ENCODE data around the gene MYBBP1A.

Gene MYBBP1A

GRCh38 chr17:4559966-4560365 is 4.8 kb upstream of the MYBBP1A start:
- TF ChIP-seq TAF1 (IDR thresholded peaks at IDR 0.05; ENCODE audit: low read depth, low read length) (no peak), PAX5 (IDR thresholded peaks at IDR 0.05; ENCODE audit: insufficient read depth, low read length, severe bottlenecking) (no peak), SPI1 (IDR thresholded peaks at IDR 0.05; ENCODE audit: low read depth, low read length) (no peak), POLR2AphosphoS5 (IDR thresholded peaks at IDR 0.05; ENCODE audit: low read depth, low read length) (no peak), POLR2A (IDR thresholded peaks at IDR 0.05; ENCODE audit: low read depth, low read length) (no peak), POU2F2 (IDR thresholded peaks at IDR 0.05; ENCODE audit: low read depth, low read length) (no peak)
- DNase-seq (ENCODE audit: insufficient read length, low spot score) = no peak
- no peak for FAIRE-seq

DNA sequence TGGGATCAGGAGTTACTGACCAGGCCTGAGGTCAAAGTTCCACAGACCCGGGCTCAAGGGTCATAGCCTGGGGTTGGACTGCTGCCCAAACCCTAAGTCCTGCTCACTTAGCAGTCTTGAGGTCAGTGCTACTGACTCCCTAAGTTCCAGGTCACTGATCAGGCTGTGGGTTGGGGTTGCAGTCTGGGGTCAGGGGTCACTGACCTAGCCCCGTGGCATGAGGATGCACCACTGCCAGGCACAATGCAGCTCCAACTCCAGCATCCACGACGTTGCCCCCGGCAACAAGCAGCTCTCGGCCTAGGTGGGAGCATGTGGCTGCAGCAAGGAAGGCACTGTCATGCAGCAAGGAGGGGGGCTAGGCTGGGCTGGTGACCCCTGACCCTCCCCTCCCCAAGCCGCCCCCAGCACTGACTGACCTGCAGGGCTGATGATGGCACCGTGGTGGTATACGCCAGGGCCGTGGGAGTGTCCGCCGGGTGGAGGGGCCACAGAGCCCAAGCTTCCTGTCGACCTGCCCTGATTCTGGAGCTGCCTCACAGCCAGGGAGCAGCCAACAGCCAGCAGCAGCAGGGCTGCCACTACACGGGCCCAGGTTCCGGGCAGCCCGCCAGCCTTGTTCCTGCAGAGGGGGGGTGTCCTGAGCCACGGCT is 4.1 kb upstream of the MYBBP1A start:
- TF ChIP-seq PAX5 (IDR thresholded peaks at IDR 0.05; ENCODE audit: insufficient read depth, low read length, severe bottlenecking) = no peak
- TF ChIP-seq POU2F2 (IDR thresholded peaks at IDR 0.05; ENCODE audit: low read depth, low read length) = no peak
- no peak for TF ChIP-seq POLR2AphosphoS5 (IDR thresholded peaks at IDR 0.05; ENCODE audit: low read depth, low read length)
- DNase-seq (ENCODE audit: insufficient read length, low spot score) = no peak
- FAIRE-seq = no peak

GRCh38 chr17:4558347-4558971 is 3.3 kb upstream of the MYBBP1A start:
- TF ChIP-seq POU2F2 (IDR thresholded peaks at IDR 0.05; ENCODE audit: low read depth, low read length) = no peak
- TF ChIP-seq SPI1 (IDR thresholded peaks at IDR 0.05; ENCODE audit: low read depth, low read length) = no peak
- no peak for TF ChIP-seq POLR2AphosphoS5 (IDR thresholded peaks at IDR 0.05; ENCODE audit: low read depth, low read length)
- no peak for DNase-seq (ENCODE audit: insufficient read length, low spot score)
- FAIRE-seq = no peak

GRCh38 chr17:4557626-4558346 is 2.6 kb upstream of the MYBBP1A start:
- DNase-seq (ENCODE audit: insufficient read length, low spot score) (no peak), FAIRE-seq (no peak)
- no peak for TF ChIP-seq SPI1 (IDR thresholded peaks at IDR 0.05; ENCODE audit: low read depth, low read length)
- no peak for TF ChIP-seq POU2F2 (IDR thresholded peaks at IDR 0.05; ENCODE audit: low read depth, low read length)
- TF ChIP-seq POLR2A (IDR thresholded peaks at IDR 0.05; ENCODE audit: low read depth, low read length) = no peak
- TF ChIP-seq PAX5 (IDR thresholded peaks at IDR 0.05; ENCODE audit: insufficient read depth, low read length, severe bottlenecking) = no peak
- TF ChIP-seq TAF1 (IDR thresholded peaks at IDR 0.05; ENCODE audit: low read depth, low read length) = no peak
- no peak for TF ChIP-seq POLR2AphosphoS5 (IDR thresholded peaks at IDR 0.05; ENCODE audit: low read depth, low read length)

GRCh38 chr17:4556996-4557395 is 1.8 kb upstream of the MYBBP1A start:
- TF ChIP-seq PAX5 (IDR thresholded peaks at IDR 0.05; ENCODE audit: insufficient read depth, low read length, severe bottlenecking) = no peak
- TF ChIP-seq POLR2A (IDR thresholded peaks at IDR 0.05; ENCODE audit: low read depth, low read length) = no peak
- no peak for TF ChIP-seq TAF1 (IDR thresholded peaks at IDR 0.05; ENCODE audit: low read depth, low read length)
- no peak for TF ChIP-seq POU2F2 (IDR thresholded peaks at IDR 0.05; ENCODE audit: low read depth, low read length)
- TF ChIP-seq POLR2AphosphoS5 (IDR thresholded peaks at IDR 0.05; ENCODE audit: low read depth, low read length) = no peak
- TF ChIP-seq SPI1 (IDR thresholded peaks at IDR 0.05; ENCODE audit: low read depth, low read length) = no peak
- peak; percentile 48 for FAIRE-seq
- DNase-seq (ENCODE audit: insufficient read length, low spot score) = no peak

- no peak for TF ChIP-seq POU2F2 (IDR thresholded peaks at IDR 0.05; ENCODE audit: low read depth, low read length)
- no peak for TF ChIP-seq TAF1 (IDR thresholded peaks at IDR 0.05; ENCODE audit: low read depth, low read length)
- TF ChIP-seq PAX5 (IDR thresholded peaks at IDR 0.05; ENCODE audit: insufficient read depth, low read length, severe bottlenecking) = no peak
- TF ChIP-seq SPI1 (IDR thresholded peaks at IDR 0.05; ENCODE audit: low read depth, low read length) = no peak
- no peak for TF ChIP-seq POLR2AphosphoS5 (IDR thresholded peaks at IDR 0.05; ENCODE audit: low read depth, low read length)
- TF ChIP-seq POLR2A (IDR thresholded peaks at IDR 0.05; ENCODE audit: low read depth, low read length) = no peak
- DNase-seq (ENCODE audit: insufficient read length, low spot score) = no peak
- peak; percentile 83 for FAIRE-seq
These were observed 932 bp upstream of the MYBBP1A start for GRCh38 chr17:4555873-4556759.

DNA sequence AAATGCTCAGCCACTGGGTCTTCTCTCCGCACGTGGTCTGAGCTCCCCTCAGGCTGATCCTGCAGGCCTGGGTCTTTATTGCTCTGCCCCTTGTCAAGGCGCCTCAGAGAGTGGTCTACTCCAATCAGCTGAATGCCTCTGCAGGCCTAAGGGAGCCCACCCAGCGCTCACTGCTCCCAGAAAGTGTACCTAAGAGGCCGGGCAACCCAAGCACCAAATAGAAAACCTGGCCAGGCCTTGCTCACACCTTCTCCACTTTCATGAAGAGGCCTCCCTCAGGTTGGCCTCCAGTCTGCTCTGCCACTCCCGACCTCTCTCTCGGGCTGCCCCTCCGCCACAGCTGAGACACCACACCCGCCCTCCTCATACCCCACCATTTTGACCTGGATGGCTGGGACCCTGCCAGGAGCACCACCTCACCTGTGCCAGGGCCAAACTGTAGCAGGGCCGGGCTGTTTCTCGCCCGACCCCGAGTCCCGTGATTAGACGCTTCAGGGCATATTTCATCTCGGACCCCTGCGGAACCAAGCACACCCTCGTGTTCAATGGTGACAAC is 665 bp downstream of the MYBBP1A start:
- no peak for TF ChIP-seq SPI1 (IDR thresholded peaks at IDR 0.05; ENCODE audit: low read depth, low read length)
- no peak for TF ChIP-seq POLR2AphosphoS5 (IDR thresholded peaks at IDR 0.05; ENCODE audit: low read depth, low read length)
- DNase-seq (ENCODE audit: insufficient read length, low spot score) (no peak), FAIRE-seq (no peak)

DNA sequence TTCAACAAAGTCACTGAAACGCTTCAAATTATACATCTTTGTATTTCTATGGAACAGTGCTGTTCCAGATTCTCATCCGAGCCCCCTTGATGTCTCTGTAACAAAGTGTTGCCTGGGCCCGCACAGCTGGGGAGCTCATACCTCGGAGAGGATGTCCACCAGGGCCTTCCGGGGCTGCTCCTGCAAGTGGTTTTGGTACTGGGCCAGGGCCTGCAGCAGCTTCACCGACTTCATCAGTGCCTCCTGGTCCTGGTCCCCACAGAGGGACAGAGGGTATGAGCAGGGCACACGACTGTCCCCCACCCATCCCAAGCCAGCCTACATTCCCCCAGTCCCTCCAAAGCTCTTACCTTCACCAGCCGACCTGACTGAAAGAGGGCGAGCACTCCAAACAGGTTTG is 1.5 kb downstream of the MYBBP1A start:
- DNase-seq (ENCODE audit: insufficient read length, low spot score) (no peak), FAIRE-seq (no peak)
- no peak for TF ChIP-seq PAX5 (IDR thresholded peaks at IDR 0.05; ENCODE audit: insufficient read depth, low read length, severe bottlenecking)
- no peak for TF ChIP-seq POU2F2 (IDR thresholded peaks at IDR 0.05; ENCODE audit: low read depth, low read length)
- TF ChIP-seq TAF1 (IDR thresholded peaks at IDR 0.05; ENCODE audit: low read depth, low read length) = no peak
- no peak for TF ChIP-seq POLR2A (IDR thresholded peaks at IDR 0.05; ENCODE audit: low read depth, low read length)
- TF ChIP-seq POLR2AphosphoS5 (IDR thresholded peaks at IDR 0.05; ENCODE audit: low read depth, low read length) = no peak
- no peak for TF ChIP-seq SPI1 (IDR thresholded peaks at IDR 0.05; ENCODE audit: low read depth, low read length)
